Right atrium auricular region (tissue), 2 donors: ENCODE measurements around the gene SIAE. TPM values are rescaled to one million over a fixed set of nuclear protein-coding genes. Genes with fewer than 3 reads are reported as not detected.
A peak's percentile ranks its signal among the peaks of the same experiment; 100 is the strongest.

ENCODE experiments used
- DNase-seq: peaks from one replicate; pipeline ENCODE4 v3.0.0-alpha.2; 2019; ENCODE audit warnings: low spot score
- H3K27ac ChIP-seq, 2 donors: fragments of 200-600 bp; sonication (generic); 1 replicate in 1 of 2; 2 replicates in 1 of 2; pipeline ENCODE4 v1.5.1; 2016 to 2019
- H3K27me3 ChIP-seq, 2 donors: fragments of 200-600 bp; sonication (generic); one replicate each; pipeline versions ENCODE4 v1.5.1 to v1.6.0; 2017 to 2019
- H3K36me3 ChIP-seq: fragments of 200-600 bp; sonication (generic); one replicate; pipeline ENCODE4 v1.5.1; 2016
- H3K4me1 ChIP-seq, 2 donors: fragments of 200-600 bp; sonication (generic); one replicate each; pipeline versions ENCODE4 v1.5.1 to v1.6.0; 2017 to 2019
- H3K4me3 ChIP-seq, 2 donors: fragments of 200-600 bp; sonication (generic); 1 replicate in 1 of 2; 2 replicates in 1 of 2; pipeline ENCODE4 v1.5.1; 2017 to 2019; ENCODE audit warnings: mild to moderate bottlenecking in 1 of 2, moderate library complexity in 1 of 2
- H3K9me3 ChIP-seq, 2 donors: fragments of 200-600 bp; sonication (generic); one replicate each; pipeline ENCODE4 v1.5.1; 2019
- CTCF ChIP-seq, 2 donors: fragments of 200-600 bp; sonication (generic); IDR thresholded peaks; one replicate each; pipeline ENCODE4 v1.5.1; 2019; ENCODE audit warnings: antibody characterized with exemption in 2 of 2
- total RNA-seq, 2 donors: library from RNA; depleted of rRNA; stranded (reverse); fragments of >200 nt; gene quantifications; one replicate each; pipeline ENCODE4 v1.1.0, GENCODE V29; 2016

Gene SIAE
- 10 to 100 TPM; 12.5 to 40.8 TPM for total RNA-seq

- no peak for TF ChIP-seq CTCF (IDR thresholded peaks at IDR 0.05)
- Histone ChIP-seq H3K9me3 (no peaks in the 10 kb centered on the region), H3K36me3 (no peaks in the 10 kb centered on the region), H3K4me1 (peaks cover 0 to 27% of the 10 kb centered on the region in 2 donors), H3K27ac (peak within 1 kb of the TSS; percentile 88 to 89), H3K27me3 (no peaks in the 10 kb centered on the region), H3K4me3 (peak within 1 kb of the TSS; percentile 75 to 76)
- DNase-seq: peak; percentile 96
Observed at GRCh38 chr11:124673333-124674167, at the start of gene SIAE, which contains the start of gene SPA17. SIAE (minus strand) TSS chr11:124673739; CDS start chr11:124673708, 31 bp downstream. SPA17 (plus strand) TSS chr11:124673904; CDS start chr11:124675265, 1,361 bp downstream.

- Histone ChIP-seq H3K36me3 (no peaks in the 10 kb centered on the region), H3K27ac (no peak overlapping the region), H3K27me3 (peaks cover 6 to 7% of the 10 kb centered on the region in 2 donors), H3K4me3 (no peak overlapping the region), H3K9me3 (no peaks in the 10 kb centered on the region), H3K4me1 (peaks cover 0 to 33% of the 10 kb centered on the region in 2 donors)
- TF ChIP-seq CTCF (IDR thresholded peaks at IDR 0.05): no peak
- no peak for DNase-seq
Observed at GRCh38 chr11:124722176-124722575, 48.6 kb upstream of the SIAE start.

- H3K36me3 ChIP-seq: no peaks in the 10 kb centered on the region
- TF ChIP-seq CTCF (IDR thresholded peaks at IDR 0.05): no peak
- no peak overlapping the region for H3K4me3 ChIP-seq
- H3K27me3 ChIP-seq: peaks cover 6 to 7% of the 10 kb centered on the region in 2 donors
- H3K4me1 ChIP-seq: peaks cover 0 to 20% of the 10 kb centered on the region in 2 donors
- H3K9me3 ChIP-seq: no peaks in the 10 kb centered on the region
- no peak overlapping the region for H3K27ac ChIP-seq
- DNase-seq: no peak
Observed at GRCh38 chr11:124719534-124719933, 46.0 kb upstream of the SIAE start.

- Histone ChIP-seq H3K9me3 (no peaks in the 10 kb centered on the region), H3K27ac (no peak overlapping the region)
- no peak for TF ChIP-seq CTCF (IDR thresholded peaks at IDR 0.05)
Observed at GRCh38 chr11:124718801-124719200, 45.3 kb upstream of the SIAE start.

GRCh38 chr11:124717786-124718651 is 44.5 kb upstream of the SIAE start:
- Histone ChIP-seq H3K36me3 (no peaks in the 10 kb centered on the region), H3K9me3 (no peaks in the 10 kb centered on the region), H3K27ac (peak overlapping the region; percentile 1 to 44), H3K4me1 (peaks cover 0 to 19% of the 10 kb centered on the region in 2 donors), H3K27me3 (peaks cover 6 to 7% of the 10 kb centered on the region in 2 donors), H3K4me3 (peak overlapping the region; percentile 25 to 49)
- no peak for DNase-seq
- no peak for TF ChIP-seq CTCF (IDR thresholded peaks at IDR 0.05)

More at GRCh38 chr11:124718801-124719200, 45.3 kb upstream of the SIAE start:
- no peak for DNase-seq
- H3K4me3 ChIP-seq: no peak overlapping the region
- H3K27me3 ChIP-seq: peaks cover 6 to 7% of the 10 kb centered on the region in 2 donors
- no peaks in the 10 kb centered on the region for H3K36me3 ChIP-seq
- H3K4me1 ChIP-seq: peaks cover 0 to 19% of the 10 kb centered on the region in 2 donors
